Heart left ventricle (tissue), 16 donors: ENCODE results near the gene RGS12. TPM values are rescaled to one million over a fixed set of nuclear protein-coding genes. Genes with fewer than 3 reads are reported as not detected.

ENCODE experiments used
- ATAC-seq, 4 donors: fragments of 200-7000 bp; cut with Tn5 transposase; one replicate each; pipeline ENCODE4 v1.9.1; 2020 to 2022; ENCODE audit warnings: moderate library complexity in 4 of 4, mild to moderate bottlenecking in 3 of 4, moderate number of reproducible peaks in 1 of 4
- DNase-seq, 5 donors: peaks; one replicate each; pipeline ENCODE4 v3.0.0-alpha.2; 2020
- H3K27ac ChIP-seq, 12 donors: fragments of 200-600 bp; sonication (generic) in 4 of 12; one replicate each; pipeline versions ENCODE4 v1.5.0 to v1.8.0; 2016 to 2022; ENCODE audit warnings: mild to moderate bottlenecking in 2 of 12
- H3K27me3 ChIP-seq, 9 donors: fragments of 200-600 bp; sonication (generic) in 2 of 9; one replicate each; pipeline versions ENCODE4 v1.5.1 to v1.8.0; 2016 to 2022; ENCODE audit warnings: mild to moderate bottlenecking in 3 of 9
- H3K36me3 ChIP-seq, 9 donors: fragments of 200-600 bp; sonication (generic) in 2 of 9; one replicate each; pipeline versions ENCODE4 v1.5.0 to v1.8.0; 2018 to 2022; ENCODE audit warnings: mild to moderate bottlenecking in 2 of 9
- H3K4me1 ChIP-seq, 12 donors: fragments of 200-600 bp; sonication (generic) in 4 of 12; one replicate each; pipeline versions ENCODE4 v1.5.0 to v1.8.0; 2016 to 2022; ENCODE audit warnings: mild to moderate bottlenecking in 3 of 12
- H3K4me3 ChIP-seq, 12 donors: fragments of 200-600 bp; sonication (generic) in 4 of 12; one replicate each; pipeline versions ENCODE4 v1.5.0 to v1.8.0; 2017 to 2022; ENCODE audit warnings: mild to moderate bottlenecking in 9 of 12, moderate library complexity in 4 of 12
- H3K9me3 ChIP-seq, 12 donors: fragments of 200-600 bp; sonication (generic) in 4 of 12; one replicate each; pipeline versions ENCODE4 v1.5.0 to v1.8.0; 2016 to 2022; ENCODE audit warnings: mild to moderate bottlenecking in 1 of 12
- POLR2A ChIP-seq, 2 donors: fragments of 450-650 bp; IDR thresholded peaks; one replicate each; pipeline ENCODE4 v1.6.1; 2017; ENCODE audit warnings: antibody characterized with exemption in 2 of 2, mild to moderate bottlenecking in 2 of 2, moderate library complexity in 2 of 2
- WGBS, 4 donors: extraction: QIAGEN DNeasy Blood & Tissue Kit in 2 of 4; methylation state at CpG; one replicate each; pipeline versions ENCODE4 v1.1.5 to v1.1.7; 2013 to 2018; 5-methylcytosine and 5-hydroxymethylcytosine counted together
- intact Hi-C, 10 donors: fragments of 100-400 bp; cut with DNase I; formaldehyde crosslinking; loops; one replicate each; pipeline versions ENCODE4 v1.11.1 to v1.14.2; 2022
- polyA plus RNA-seq, 2 donors: library from polyadenylated mRNA; stranded (reverse); fragments of 200-250 nt; gene quantifications; one replicate each; pipeline ENCODE4 v1.2.3, GENCODE V29; 2013
- total RNA-seq, 9 donors: library from RNA; depleted of rRNA in 2 of 9; stranded (reverse); fragments of >200 nt in 2 of 9; fragmentation: NEBNext Ultra II Directional in 3 of 9; extraction: Animal tissue kit (Norgen Biotek cat#: 25700) in 3 of 9; gene quantifications; one replicate each; pipeline versions ENCODE4 v1.1.0 to v1.2.4, GENCODE V29; 2016 to 2023
- TF ChIP-seq, protein P1 (sequence below), 12 donors: fragments of 200-600 bp; sonication (generic) in 4 of 12; IDR thresholded peaks; one replicate each; pipeline versions ENCODE4 v1.5.0 to v1.8.0; 2018 to 2022; ENCODE audit warnings: antibody characterized with exemption in 12 of 12, mild to moderate bottlenecking in 5 of 12
- donor health status: ischemic (EF 13 %, LVEDD 7.1; RV severe dilation, severe dysfunction).
- donor health status: healthy with polysubstance abuse.
- donor health status: DM: no; HTN: yes; CAD: no.
- donor health status: DM: no; HTN: no; CAD: no.
- donor health status: ischemic (EF 25% LVEDD 6.9; RV normal size, moderate dysfunction).
- donor health status: ischemic (EF 25% LVEDD 5.7; RV mildly dilated, moderate dysfunction).
- donor health status: healthy.
- donor health status: DM: yes; HTN: yes; CAD: no.
- donor health status: ischemic (EF 35%, LVEDD 5.7; RV mildly dilated, moderate dysfunction).
- donor health status: nonischemic (EF 11% LVEDD 7.7; RV severe dilation, severe dysfunction).
- donor health status: DM: yes; HTN: yes; CAD: no.
- donor health status: PGD.
- donor health status: ischemic (EF 29% LVEDD 5.4; RV normal size, mild dysfunction).
- donor health status: nonischemic (EF 23%, LVEDD 6.1; RV moderate dilation, normal function).

The RGS12 gene
- total and polyA plus RNA-seq, 11 donors = 8.4 to 18.4 (median 13.9) TPM

DNA sequence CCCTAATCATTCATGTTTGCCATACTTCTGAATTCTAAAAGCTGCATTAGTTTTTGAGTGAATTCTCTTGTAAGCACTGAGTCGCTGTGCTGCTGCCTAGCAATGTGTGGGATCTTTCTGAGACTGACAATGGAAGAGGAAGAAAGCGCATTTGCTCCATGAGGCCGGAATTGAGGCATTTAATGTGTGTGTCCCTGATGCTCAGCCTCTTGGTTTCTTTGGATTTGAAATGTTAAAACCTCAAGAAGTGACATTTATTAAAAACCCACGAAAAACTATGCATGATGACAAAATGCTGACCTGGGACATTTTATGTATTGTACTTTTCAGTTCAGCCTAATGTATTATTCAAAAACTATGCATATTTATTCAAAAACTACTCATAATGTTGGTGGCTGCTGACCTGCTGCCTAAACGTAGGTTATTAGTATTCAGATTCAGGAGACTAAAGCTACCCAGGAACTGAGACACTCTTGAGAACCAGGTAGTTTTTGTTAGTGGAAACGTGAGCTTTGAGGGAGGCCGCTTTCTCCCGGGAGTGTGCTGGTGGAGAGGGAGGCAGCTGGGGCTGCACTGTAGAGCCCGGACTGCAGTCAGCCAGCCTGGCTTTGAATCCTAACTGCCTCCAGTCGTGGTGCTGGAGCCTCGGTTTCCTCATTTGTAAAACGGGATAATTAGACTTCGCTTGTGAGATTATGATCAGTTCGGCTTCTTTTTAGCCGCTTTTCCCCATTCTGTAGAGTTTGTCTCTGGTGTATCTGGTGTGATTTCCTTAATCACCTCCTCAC, 11.3 kb downstream of the RGS12 start:
- Histone ChIP-seq H3K4me3 (peak overlapping the region in 2 of 12 donors; percentile 19 to 34), H3K4me1 (peaks cover 3 to 51% (median 36%) of the 10 kb centered on the region in 12 donors), H3K27ac (no peak overlapping the region), H3K36me3 (no peaks in the 10 kb centered on the region), H3K27me3 (no peaks in the 10 kb centered on the region), H3K9me3 (no peaks in the 10 kb centered on the region)
- peak in 2 of 5 donors; percentile 2 to 20 for DNase-seq
- ATAC-seq = no peak
- TF ChIP-seq POLR2A (IDR thresholded peaks at IDR 0.05) = no peak
- TF ChIP-seq, protein P1, sequence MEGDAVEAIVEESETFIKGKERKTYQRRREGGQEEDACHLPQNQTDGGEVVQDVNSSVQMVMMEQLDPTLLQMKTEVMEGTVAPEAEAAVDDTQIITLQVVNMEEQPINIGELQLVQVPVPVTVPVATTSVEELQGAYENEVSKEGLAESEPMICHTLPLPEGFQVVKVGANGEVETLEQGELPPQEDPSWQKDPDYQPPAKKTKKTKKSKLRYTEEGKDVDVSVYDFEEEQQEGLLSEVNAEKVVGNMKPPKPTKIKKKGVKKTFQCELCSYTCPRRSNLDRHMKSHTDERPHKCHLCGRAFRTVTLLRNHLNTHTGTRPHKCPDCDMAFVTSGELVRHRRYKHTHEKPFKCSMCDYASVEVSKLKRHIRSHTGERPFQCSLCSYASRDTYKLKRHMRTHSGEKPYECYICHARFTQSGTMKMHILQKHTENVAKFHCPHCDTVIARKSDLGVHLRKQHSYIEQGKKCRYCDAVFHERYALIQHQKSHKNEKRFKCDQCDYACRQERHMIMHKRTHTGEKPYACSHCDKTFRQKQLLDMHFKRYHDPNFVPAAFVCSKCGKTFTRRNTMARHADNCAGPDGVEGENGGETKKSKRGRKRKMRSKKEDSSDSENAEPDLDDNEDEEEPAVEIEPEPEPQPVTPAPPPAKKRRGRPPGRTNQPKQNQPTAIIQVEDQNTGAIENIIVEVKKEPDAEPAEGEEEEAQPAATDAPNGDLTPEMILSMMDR (IDR thresholded peaks at IDR 0.05) = no peak
- whole genome bisulfite sequencing, 4 donors = 78 to 83% (median 82%) methylated on average over 15 of the region's 15 CpGs
- intact Hi-C loops = no loop called here

DNA sequence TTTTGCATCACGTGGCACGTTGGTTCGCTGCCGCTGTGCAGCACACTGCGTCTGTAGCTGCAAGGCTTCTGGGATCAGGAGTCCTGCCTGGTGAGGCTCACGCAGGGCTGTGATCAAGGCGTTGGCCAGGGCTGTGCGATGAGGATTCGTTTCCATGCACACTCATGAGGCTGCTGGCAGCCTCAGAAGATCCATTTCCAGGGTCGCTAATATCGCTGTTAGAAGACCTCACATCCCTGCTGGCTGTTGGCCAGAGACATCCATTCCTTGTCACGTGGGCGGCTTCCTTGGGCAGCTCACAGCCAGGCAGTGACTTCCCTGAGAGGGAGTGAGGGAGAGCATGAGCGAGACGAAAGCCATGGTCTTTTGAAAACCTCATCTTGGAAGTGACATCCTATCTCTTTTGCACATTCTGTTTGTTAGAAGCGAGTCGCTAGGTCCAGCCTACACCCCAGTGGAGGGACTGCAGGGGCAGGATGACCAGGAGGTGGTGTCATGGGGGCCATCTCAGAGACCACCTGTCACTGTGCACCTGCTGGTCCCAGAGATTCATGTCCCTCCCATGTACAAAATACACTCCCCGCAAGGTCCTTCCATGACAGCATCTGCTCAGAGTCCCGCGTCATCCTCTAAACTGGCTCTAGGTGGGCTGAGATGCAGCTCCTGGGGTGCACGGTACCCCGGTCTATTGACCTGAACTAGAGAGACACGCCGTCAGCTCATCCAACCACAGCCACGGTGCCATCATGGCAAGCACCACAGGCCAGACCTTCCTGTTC, 12.2 kb downstream of the RGS12 start:
- 46 to 55% (median 53%) methylated on average over 20 to 25 of the region's 25 CpGs for whole genome bisulfite sequencing, 4 donors

DNA sequence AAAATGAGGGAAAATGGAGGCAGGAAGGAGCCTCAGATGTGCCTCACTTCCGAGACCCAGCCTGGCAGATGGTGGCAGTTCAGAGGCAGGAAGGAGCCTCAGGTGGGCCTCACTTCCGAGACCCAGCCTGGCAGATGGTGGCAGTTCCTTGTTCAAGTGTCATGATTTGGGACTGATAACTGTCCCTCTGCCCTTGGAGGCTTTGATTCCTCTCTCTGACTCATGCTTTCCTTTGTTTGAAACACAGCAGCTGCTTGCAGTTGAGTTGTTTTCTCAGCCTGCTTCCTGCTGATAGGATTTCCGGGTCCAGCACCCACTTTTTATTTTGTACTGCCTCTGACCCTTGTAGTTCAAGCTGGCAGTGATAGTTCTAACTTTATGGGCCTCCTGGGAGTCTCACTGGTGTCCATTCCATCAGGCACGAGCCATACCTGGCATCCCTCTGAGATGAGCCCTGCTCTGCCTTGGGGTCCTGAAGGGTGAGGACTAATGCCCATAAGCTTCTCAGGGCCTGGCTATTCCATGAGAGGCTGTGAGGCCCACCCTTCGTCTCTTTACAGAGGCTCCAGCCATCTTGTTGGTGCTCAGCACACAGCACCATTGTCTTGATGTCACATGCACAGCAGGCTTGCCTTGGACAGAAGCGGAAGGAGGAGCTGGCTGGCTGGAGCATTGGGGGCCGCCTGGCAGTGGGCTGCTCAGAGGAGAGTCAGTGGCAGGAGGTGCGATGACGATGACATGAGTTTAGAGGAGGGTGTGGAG, 13.0 kb downstream of the RGS12 start:
- Histone ChIP-seq H3K9me3 (no peaks in the 10 kb centered on the region), H3K27me3 (no peaks in the 10 kb centered on the region), H3K27ac (peak overlapping the region in 7 of 12 donors; percentile 13 to 59 (median 35)), H3K4me3 (no peak overlapping the region), H3K36me3 (no peaks in the 10 kb centered on the region), H3K4me1 (peaks cover 0 to 44% (median 25%) of the 10 kb centered on the region in 12 donors)
- 62 to 70% (median 66%) methylated on average over 9 of the region's 9 CpGs for WGBS, 4 donors
- peak in 2 of 4 donors; percentile 6 to 69 for ATAC-seq
- intact Hi-C loops = no loop called here
- TF ChIP-seq, protein P1 (IDR thresholded peaks at IDR 0.05) = no peak
- TF ChIP-seq POLR2A (IDR thresholded peaks at IDR 0.05) = no peak
- DNase-seq = peak in 1 of 5 donors; percentile 39

More for the DNA sequence above, 12.2 kb downstream of the RGS12 start:
- TF ChIP-seq, protein P1 (IDR thresholded peaks at IDR 0.05) = no peak
- no peak for TF ChIP-seq POLR2A (IDR thresholded peaks at IDR 0.05)
- H3K36me3 ChIP-seq = no peaks in the 10 kb centered on the region
- peak overlapping the region in 5 of 12 donors; percentile 1 to 34 (median 13) for H3K4me3 ChIP-seq
- H3K9me3 ChIP-seq = no peaks in the 10 kb centered on the region
- ATAC-seq = peak in 3 of 4 donors; percentile 62 to 65 (median 64)
- intact Hi-C loops = no loop called here
- no peaks in the 10 kb centered on the region for H3K27me3 ChIP-seq
- peak overlapping the region in 6 of 12 donors; percentile 13 to 59 (median 24) for H3K27ac ChIP-seq
- DNase-seq = peak in 4 of 5 donors; percentile 51 to 62 (median 58)
- H3K4me1 ChIP-seq = peaks cover 1 to 44% (median 28%) of the 10 kb centered on the region in 12 donors
